SK-N-SH (cell line): ENCODE measurements around the gene TGFBR3.

Experiments
- EZH2phosphoT487 ChIP-seq: fragments of 200-600 bp; sonication (generic); IDR thresholded peaks from 2 replicates; pipeline ENCODE4 v1.6.1; 2017; ENCODE audit warnings: low read depth, mixed run types, mild to moderate bottlenecking, antibody characterized with exemption, moderate library complexity, borderline replicate concordance
- FOXM1 ChIP-seq: IDR thresholded peaks from 2 replicates; pipeline ENCODE4 v1.4.0; 2012; ENCODE audit warnings: low read depth, mild to moderate bottlenecking
- JUND ChIP-seq: IDR thresholded peaks from 2 replicates; pipeline ENCODE4 v1.4.0; 2012
- NRF1 ChIP-seq: IDR thresholded peaks from 2 replicates; pipeline ENCODE4 v1.6.1; 2012; ENCODE audit warnings: low read depth, mild to moderate bottlenecking, low read length
- POLR2AphosphoS5 ChIP-seq: IDR thresholded peaks from 2 replicates; pipeline ENCODE4 v1.6.1; 2012; ENCODE audit warnings: low read depth, low read length
- RAD21 ChIP-seq: IDR thresholded peaks from 2 replicates; pipeline ENCODE4 v1.6.1; 2012; ENCODE audit warnings: mild to moderate bottlenecking, low read length
- RFX5 ChIP-seq: IDR thresholded peaks from 2 replicates; pipeline ENCODE4 v1.6.1; 2012; ENCODE audit warnings: mild to moderate bottlenecking, improper control_type of control experiment, low read length
- SIN3A ChIP-seq: IDR thresholded peaks from 2 replicates; pipeline ENCODE4 v1.6.1; 2012; ENCODE audit warnings: low read depth, mild to moderate bottlenecking, low read length, moderate library complexity, borderline replicate concordance
- TF ChIP-seq, protein P1 (sequence below): IDR thresholded peaks from 2 replicates; pipeline ENCODE4 v1.4.0; 2012; ENCODE audit warnings: low read depth, borderline replicate concordance
- TF ChIP-seq, protein P2 (sequence below): fragments of 200-600 bp; sonication (generic); IDR thresholded peaks from 2 replicates; pipeline ENCODE4 v1.6.1; 2017; ENCODE audit warnings: antibody characterized with exemption, mild to moderate bottlenecking, moderate library complexity
- TF ChIP-seq, protein P3 (sequence below): IDR thresholded peaks from 2 replicates; pipeline ENCODE4 v1.4.0; 2012; ENCODE audit warnings: low read depth

DNA sequence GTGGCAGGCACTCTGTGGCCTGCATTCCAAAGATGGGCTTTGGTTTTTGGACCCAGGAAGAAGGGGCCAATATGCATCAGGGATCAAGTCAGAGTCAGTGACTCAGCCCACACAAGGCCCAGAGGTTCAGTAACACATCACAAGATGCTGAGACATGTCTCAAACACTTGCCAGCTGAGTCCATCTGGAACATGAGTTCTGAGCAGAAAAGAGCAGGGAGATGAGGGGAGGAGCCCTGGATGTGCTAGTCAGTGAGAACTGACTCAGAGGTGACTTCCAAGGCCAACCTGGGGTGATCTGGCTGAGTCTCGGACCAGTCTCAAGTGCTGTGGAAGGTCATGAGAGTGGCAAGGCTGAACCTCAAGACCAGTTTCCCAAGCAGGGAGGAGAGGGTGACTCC lies 235.2 kb downstream of the TGFBR3 start:
- TF ChIP-seq, protein P1, sequence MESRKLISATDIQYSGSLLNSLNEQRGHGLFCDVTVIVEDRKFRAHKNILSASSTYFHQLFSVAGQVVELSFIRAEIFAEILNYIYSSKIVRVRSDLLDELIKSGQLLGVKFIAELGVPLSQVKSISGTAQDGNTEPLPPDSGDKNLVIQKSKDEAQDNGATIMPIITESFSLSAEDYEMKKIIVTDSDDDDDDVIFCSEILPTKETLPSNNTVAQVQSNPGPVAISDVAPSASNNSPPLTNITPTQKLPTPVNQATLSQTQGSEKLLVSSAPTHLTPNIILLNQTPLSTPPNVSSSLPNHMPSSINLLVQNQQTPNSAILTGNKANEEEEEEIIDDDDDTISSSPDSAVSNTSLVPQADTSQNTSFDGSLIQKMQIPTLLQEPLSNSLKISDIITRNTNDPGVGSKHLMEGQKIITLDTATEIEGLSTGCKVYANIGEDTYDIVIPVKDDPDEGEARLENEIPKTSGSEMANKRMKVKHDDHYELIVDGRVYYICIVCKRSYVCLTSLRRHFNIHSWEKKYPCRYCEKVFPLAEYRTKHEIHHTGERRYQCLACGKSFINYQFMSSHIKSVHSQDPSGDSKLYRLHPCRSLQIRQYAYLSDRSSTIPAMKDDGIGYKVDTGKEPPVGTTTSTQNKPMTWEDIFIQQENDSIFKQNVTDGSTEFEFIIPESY: no peak
- TF ChIP-seq SIN3A (no peak), RAD21 (no peak), NRF1 (no peak), EZH2phosphoT487 (no peak), FOXM1 (no peak), RFX5 (no peak), POLR2AphosphoS5 (no peak), JUND (no peak)
- TF ChIP-seq, protein P2, sequence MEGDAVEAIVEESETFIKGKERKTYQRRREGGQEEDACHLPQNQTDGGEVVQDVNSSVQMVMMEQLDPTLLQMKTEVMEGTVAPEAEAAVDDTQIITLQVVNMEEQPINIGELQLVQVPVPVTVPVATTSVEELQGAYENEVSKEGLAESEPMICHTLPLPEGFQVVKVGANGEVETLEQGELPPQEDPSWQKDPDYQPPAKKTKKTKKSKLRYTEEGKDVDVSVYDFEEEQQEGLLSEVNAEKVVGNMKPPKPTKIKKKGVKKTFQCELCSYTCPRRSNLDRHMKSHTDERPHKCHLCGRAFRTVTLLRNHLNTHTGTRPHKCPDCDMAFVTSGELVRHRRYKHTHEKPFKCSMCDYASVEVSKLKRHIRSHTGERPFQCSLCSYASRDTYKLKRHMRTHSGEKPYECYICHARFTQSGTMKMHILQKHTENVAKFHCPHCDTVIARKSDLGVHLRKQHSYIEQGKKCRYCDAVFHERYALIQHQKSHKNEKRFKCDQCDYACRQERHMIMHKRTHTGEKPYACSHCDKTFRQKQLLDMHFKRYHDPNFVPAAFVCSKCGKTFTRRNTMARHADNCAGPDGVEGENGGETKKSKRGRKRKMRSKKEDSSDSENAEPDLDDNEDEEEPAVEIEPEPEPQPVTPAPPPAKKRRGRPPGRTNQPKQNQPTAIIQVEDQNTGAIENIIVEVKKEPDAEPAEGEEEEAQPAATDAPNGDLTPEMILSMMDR: no peak
- TF ChIP-seq, protein P3, sequence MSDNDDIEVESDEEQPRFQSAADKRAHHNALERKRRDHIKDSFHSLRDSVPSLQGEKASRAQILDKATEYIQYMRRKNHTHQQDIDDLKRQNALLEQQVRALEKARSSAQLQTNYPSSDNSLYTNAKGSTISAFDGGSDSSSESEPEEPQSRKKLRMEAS: no peak
